GM18861 (cell line): ENCODE measurements around the gene JCHAIN.
"Not testable (repeated sequence)": the region's sequence is repeated elsewhere in the genome, so short reads cannot be mapped to it uniquely, and the experiment has no call there.

Source experiments
- ATAC-seq: cut with Tn5 transposase; IDR thresholded peaks from one replicate; pipeline ENCODE4 v1.9.1; 2021; ENCODE audit not compliant: unreplicated experiment

JCHAIN gene

GRCh38 chr4:70691661-70692060 is 25.4 kb upstream of the JCHAIN start:
- no peak for ATAC-seq

GRCh38 chr4:70688795-70689231 is 22.5 kb upstream of the JCHAIN start:
- no peak for ATAC-seq

DNA sequence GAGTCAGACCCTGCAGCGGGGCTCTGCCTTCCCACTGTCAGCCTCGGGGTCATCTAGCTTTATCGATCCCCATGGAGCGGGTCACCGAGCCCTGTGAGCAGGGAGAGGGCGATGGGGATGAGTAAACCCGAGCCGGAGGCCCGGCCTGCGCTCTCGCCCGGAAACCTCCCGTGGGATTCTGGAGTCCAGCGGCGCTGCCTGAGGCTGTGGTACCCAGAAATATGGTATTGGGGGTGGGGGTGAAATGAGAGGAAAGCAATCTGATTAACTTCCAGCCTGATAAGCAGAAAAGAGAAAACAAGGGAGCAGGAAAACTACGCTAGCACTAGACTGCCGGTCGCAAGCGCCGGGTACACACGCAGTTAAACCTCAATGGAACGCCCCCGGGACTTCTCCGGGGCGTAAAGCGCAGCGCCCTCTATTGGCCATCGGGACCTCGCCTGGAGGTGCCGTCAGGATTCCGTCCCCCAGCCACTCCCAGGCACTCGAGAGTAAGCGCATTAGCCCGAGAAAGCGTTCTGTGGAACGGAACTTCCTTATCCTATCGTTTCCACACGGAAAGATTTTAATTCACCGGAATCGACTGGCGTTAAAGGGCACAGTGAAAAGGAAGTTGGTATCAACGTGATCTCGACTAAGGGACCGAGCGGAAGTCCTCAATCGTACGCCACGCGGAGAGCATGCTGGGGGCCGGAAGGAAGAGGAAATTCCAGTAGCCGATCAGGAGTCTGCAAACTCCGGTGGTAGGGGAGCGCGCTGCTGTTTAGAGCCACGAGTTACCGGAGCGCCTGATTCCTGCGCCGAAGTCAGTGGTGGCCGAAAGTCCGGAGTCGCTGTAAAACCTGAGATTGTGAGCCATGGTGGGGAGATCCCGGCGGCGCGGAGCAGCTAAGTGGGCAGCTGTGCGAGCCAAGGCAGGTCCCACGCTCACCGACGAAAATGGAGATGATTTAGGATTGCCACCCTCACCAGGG is 21.8 kb upstream of the JCHAIN start, which contains the start of gene UTP3:
Gene UTP3, plus strand, starts transcription at position 712 of the 974 bp plus-strand sequence. Its CDS starts 146 bp downstream, at position 858.
- peak; percentile 93 for ATAC-seq

DNA sequence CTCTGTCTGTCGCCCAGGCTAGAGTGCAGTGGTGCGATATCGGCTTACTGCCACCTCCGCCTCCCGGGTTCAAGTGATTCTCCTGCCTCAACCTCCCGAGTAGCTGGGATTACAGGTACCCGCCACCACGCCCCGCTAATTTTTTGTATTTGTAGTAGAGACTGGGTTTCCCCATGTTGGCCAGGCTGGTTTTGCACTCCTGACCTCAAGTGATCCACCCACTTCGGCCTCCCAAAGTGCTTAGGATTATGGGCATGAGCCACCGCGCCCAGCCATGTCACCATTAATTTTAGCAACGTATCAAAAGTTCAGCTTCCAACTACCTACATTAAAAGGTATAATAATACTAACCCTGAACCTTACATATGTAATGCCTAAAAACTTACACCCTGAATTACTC is 21.1 kb upstream of the JCHAIN start:
- ATAC-seq = no peak

DNA sequence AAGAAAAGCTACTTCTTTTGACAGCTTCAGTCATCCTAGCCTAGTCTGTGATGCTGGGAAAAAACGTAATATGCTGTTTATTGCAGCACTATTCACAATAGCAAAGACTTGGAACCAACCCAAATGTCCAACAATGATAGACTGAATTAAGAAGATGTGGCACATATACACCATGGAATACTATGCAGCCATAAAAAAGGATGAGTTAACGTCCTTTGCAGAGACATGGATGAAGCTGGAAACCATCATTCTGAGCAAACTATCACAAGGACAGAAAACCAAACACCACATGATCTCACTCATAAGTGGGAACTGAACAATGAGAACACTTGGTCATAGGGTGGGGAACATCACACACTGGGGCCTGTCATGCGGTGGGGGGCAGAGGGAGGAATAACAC is 15.8 kb upstream of the JCHAIN start:
- not testable (repeated sequence) for ATAC-seq

- ATAC-seq = peak; percentile 37
Measured at GRCh38 chr4:70681704-70682103, 15.4 kb upstream of the JCHAIN start.

DNA sequence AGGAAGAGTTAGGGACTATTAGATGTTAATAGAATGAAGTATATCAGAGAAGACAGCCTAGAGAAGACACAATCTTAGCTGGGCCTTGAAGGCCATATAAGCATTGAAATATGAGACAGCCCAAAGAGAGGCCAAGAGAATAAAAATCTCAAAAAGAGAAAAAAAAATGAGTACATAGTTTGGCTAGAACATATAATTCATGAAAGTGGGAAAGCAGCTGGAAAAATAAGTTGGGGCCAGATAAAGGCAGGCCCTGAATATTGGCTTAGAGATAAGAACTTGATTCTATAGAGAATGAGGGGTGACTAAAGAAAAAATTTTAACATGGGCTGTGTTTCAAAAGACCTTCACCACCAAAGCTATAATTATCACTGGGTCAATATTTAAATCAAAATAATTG is 14.6 kb upstream of the JCHAIN start:
- ATAC-seq = no peak

- peak; percentile 72 for ATAC-seq
Measured at GRCh38 chr4:70678383-70678999, 12.2 kb upstream of the JCHAIN start.

DNA sequence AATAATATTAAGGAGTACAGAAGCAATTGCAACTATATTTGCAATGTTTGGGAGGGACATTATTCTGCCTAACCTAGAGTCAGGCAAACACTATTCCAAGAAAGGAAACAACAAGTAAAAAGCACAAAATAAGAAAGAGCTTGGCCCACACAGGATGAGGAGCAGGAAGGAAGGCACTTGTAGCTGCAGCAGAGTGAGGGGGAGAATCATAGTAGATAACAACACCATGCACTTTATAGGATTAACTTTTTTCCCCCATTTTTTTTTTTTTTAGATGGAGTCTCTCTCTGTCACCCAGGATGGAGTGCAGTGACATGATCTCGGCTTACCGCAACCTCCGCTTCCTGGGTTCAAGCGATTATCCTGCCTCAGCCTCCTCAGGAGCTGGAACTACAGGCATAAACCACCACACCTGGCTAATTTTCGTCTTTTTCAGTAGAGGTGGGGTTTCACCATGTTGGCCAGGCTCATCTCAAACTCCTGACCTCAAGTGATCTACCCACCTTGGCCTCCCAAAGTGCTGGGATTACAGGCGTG is 10.3 kb upstream of the JCHAIN start:
- ATAC-seq = no peak

DNA sequence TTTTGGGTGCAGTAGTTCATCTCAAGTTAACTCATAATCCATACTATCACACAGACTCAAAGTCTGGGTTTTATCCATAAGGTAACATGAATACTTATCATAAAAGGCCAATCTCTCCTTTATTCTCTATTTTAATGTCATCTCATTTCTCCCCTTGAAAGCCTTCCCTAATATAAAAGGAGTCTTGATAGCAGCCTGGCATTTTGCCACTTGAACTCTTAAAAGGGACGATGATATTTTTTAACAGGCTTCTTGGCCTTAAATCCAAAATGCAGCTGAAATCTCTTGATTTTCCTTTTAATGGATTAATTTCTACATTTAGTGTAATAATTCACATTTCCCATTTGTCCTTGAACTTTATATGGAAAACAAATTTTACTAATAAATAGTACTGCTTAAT is 8.4 kb upstream of the JCHAIN start:
- ATAC-seq = no peak

DNA sequence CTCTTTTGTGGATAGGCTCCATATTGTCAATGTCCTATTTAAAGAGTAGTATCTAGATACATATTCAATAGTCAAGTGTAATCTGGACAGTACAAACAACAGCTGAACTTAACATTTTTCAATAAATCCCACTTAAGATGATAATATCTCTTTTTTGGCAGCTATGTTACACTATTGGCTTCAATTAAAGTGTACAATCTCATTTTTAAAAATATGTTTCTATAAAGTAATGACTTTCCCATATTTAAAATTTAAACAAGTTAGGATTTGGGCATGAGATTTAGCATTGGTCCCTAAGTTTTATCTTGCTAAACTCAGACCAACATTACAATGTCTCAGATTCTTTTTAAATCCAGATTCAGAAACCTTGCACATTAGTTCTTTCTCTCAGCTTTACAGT is 7.9 kb upstream of the JCHAIN start:
- no peak for ATAC-seq

DNA sequence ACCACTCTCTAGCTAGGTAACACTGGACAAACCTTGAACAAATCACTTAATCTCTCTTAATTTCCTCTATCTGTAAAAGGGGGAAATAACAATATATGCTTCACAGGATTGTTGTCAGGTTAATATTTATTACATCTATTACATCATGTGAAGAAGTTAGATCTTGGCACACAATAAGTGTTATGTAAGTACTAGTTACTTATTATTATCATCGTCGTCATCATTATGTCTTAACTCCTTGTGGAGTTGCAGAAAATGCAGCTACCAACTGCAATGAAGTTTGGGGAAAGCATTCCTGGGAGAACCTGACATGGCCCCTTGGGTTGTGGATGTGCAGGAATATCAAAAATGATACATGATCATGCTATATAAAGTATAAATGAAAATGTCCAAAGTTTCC is 4.8 kb upstream of the JCHAIN start:
- no peak for ATAC-seq

DNA sequence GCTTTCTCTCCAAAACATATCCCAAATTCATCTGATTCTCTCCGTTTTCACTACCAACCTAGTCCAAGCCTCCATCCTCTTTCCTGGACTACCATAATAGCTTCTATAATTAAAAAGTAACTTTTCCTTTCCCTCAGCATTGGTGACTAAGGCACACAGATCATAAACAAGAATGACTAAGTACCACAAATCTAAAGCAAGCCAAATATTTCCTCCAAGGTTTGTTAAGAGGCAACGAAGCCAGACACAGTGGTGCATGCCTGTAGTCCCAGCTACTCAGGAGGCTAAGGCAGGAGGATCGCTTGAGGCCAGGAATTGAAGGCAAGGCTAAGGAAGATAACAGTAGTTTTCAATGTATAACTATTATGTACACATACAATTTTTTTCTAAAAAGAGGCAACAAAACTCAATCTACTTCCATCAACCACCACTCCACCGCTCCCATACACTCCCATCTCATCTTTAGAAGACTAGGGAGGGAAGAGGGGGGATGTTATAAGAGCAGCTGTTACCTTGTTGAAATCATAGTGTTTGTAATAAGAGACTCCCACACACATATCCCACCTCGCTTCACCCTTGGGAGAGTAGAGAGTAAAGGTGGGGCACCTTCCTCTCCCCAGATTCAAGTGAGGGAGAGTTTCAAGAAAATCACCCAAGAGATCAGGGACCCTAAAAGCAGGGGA is 4.2 kb upstream of the JCHAIN start:
- ATAC-seq = no peak

DNA sequence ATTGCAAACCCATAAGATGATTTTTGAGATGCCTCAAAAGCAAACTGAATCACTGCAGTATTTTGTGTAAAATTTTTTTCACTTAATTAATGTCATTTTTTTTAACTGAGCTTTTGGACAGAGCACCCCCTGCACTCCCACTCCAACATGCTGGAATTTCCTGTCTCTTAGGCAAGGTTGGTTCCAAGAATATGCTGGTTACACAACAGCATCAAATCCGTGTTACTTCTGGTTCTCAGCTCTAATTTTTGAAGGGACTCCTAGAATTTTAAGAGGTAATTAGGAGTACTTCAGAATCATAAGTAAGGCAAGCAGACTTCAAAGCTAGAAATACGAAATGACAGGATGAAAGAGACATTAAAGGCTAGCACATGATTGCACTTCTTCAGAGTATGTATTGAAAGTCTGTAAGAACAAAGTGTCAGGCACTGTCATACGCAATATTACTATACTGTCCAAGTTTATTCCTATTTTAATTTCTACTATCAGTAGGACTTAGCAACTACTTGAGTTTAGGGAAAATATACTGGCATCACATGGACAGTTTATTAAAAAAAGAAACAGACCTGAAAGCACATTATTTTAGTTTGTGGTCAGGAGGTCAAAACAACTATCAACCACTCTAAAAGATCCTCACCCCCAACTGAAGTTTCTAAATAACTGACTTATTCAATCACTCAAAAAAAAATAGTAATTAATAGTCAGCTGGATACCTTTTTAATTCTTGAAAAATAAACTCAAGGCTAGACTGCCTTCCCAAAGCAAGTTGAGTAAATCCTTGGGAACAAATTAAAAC is 1.6 kb upstream of the JCHAIN start:
- ATAC-seq = no peak

- ATAC-seq = peak; percentile 70
Measured at GRCh38 chr4:70661309-70661922, 4.9 kb downstream of the JCHAIN start.

- no peak for ATAC-seq
Measured at GRCh38 chr4:70660106-70660505, 6.2 kb downstream of the JCHAIN start.

DNA sequence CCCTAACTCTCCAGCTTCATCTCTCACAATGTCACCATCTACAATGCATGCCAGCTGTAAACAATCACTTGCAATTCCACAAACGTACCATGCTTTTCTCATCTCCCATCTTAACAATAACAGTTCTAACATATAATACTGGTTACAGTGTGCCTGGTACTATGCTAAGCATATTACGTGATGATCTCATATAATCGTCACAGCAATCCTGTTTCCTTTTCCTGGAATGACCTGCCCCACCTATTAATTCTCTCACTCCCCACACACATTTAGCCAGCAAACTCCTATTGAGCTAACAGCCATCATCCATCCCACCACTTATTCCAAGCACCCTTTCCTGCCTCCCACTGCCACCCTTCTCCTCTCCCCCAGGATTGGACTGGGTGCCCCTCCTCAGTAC is 7.9 kb downstream of the JCHAIN start:
- no peak for ATAC-seq

DNA sequence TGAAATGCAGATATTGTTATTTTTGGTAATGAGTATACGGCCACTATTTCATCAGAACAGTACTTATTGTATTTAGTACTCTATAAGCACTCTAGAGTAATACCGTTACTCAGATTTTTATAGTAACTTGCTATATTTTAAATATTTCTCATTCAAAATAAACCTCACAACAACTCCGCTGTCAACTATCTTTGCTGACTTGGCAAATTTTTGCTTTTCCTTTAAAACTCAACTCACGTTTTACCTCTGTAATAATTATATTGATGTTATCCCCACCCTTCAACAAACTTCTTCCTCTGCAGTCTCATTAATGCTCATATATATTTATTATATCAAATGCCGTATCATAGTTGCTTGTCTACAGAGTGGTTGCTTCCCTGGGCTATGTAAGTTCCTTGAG is 9.0 kb downstream of the JCHAIN start:
- ATAC-seq = no peak

DNA sequence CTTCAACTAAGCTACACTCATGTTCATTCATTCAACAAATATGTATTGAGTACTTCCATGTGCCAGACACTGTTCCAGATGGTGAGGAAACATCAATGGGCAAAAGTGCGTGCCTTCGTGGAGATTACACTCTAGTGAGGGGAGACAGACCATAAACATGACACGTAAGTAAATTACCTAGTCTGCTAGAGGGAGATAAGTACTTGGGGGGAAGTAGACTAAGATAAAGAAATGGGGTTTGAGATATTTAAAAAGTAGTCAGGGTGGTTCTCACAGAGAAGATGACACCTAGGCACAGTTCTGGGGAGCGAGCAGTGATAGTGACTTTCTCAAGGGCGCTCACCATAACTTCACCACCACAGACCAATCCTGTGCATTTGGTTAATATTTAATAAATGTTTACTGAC is 11.7 kb downstream of the JCHAIN start:
- no peak for ATAC-seq

DNA sequence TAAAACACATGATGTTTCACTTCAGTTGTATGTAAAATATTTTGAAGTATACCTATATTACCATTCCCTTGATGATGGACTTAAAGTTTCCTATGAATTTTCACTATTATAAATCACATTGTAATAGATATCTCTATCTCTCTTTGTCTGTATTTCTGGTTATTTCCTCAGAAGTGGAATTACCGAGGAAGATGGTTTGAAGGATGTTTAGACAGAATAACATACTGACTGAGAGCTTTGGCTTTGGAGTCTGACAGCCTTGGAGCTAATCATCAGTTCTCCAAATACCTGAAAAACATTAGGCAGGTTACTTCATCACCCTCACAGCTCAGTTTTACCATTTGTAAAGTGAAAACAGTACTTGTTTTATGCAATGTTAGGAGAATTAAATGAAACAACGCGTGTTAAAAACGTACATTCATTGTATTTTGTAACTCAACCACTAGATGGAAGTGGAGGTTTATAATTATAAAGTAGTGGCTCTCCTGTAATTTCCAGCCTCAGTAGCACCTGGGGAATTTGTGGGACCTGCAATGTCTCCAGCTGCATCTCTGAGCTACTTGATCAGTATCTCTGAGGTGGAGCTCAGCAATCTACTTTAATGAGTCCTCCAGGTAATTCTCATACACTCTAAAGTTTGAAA is 14.3 kb downstream of the JCHAIN start:
- no peak for ATAC-seq
